Astrocyte (in vitro differentiated cells and primary cell): Measurements from ENCODE around the gene TMEM236. TPM values are rescaled to one million over a fixed set of nuclear protein-coding genes. Genes with fewer than 3 reads are reported as not detected.

Source experiments
- DNase-seq: peaks from one replicate; pipeline ENCODE4 v3.0.0-alpha.2; 2010; ENCODE audit warnings: low read depth
- FAIRE-seq: peaks from 2 replicates; lab custom pipeline; 2011; peaks lifted over from hg19 to GRCh38; lab: Jason Lieb, UNC
- H2AFZ ChIP-seq: 2 replicates; pipeline ENCODE4 v1.6.0; 2012; ENCODE audit warnings: low read depth, low read length, inconsistent platforms
- H3K27ac ChIP-seq: 2 replicates; pipeline ENCODE4 v1.5.1; 2011; ENCODE audit warnings: low read depth, low read length, inconsistent platforms
- H3K27me3 ChIP-seq: 2 replicates; pipeline ENCODE4 v1.6.0; 2011; ENCODE audit warnings: low read length, inconsistent platforms; ENCODE audit not compliant: insufficient read depth
- H3K36me3 ChIP-seq: 2 replicates; pipeline ENCODE4 v1.5.1; 2011; ENCODE audit warnings: low read length, inconsistent platforms; ENCODE audit not compliant: insufficient read depth
- H3K4me1 ChIP-seq: 2 replicates; pipeline ENCODE4 v1.5.1; 2011; ENCODE audit warnings: low read length, inconsistent platforms; ENCODE audit not compliant: insufficient read depth
- H3K4me2 ChIP-seq: 2 replicates; pipeline ENCODE4 v1.6.0; 2012; ENCODE audit warnings: low read length, inconsistent platforms
- H3K4me3 ChIP-seq: 2 replicates; pipeline ENCODE4 v1.5.1; 2011; ENCODE audit warnings: low read depth, mild to moderate bottlenecking, low read length, inconsistent platforms; ENCODE audit not compliant: insufficient read depth
- H3K79me2 ChIP-seq: 2 replicates; pipeline ENCODE4 v1.6.0; 2012; ENCODE audit warnings: mild to moderate bottlenecking, low read length, inconsistent platforms; ENCODE audit not compliant: insufficient read depth
- H3K9ac ChIP-seq: 2 replicates; pipeline ENCODE4 v1.6.0; 2012; ENCODE audit warnings: mild to moderate bottlenecking, low read length, inconsistent platforms
- H3K9me3 ChIP-seq: 2 replicates; pipeline ENCODE4 v1.5.1; 2012; ENCODE audit warnings: low read depth, mild to moderate bottlenecking, low read length, inconsistent platforms; ENCODE audit not compliant: insufficient read depth
- H4K20me1 ChIP-seq: 2 replicates; pipeline ENCODE4 v1.6.0; 2012; ENCODE audit warnings: low read length, inconsistent platforms; ENCODE audit not compliant: insufficient read depth
- H3K27ac Mint-ChIP-seq: one replicate; pipeline ENCODE4 v1.8.0; 2021; ENCODE audit warnings: mild to moderate bottlenecking, mixed read lengths; ENCODE audit not compliant: unreplicated experiment
- H3K27me3 Mint-ChIP-seq: one replicate; pipeline ENCODE4 v1.8.0; 2021; ENCODE audit warnings: low read depth, mixed read lengths; ENCODE audit not compliant: unreplicated experiment
- H3K36me3 Mint-ChIP-seq: one replicate; pipeline ENCODE4 v1.8.0; 2021; ENCODE audit warnings: low read depth, mixed read lengths; ENCODE audit not compliant: unreplicated experiment
- H3K4me1 Mint-ChIP-seq: one replicate; pipeline ENCODE4 v1.8.0; 2021; ENCODE audit warnings: low read depth, mixed read lengths; ENCODE audit not compliant: unreplicated experiment
- H3K4me3 Mint-ChIP-seq: one replicate; pipeline ENCODE4 v1.8.0; 2021; ENCODE audit warnings: mild to moderate bottlenecking, moderate library complexity, mixed read lengths; ENCODE audit not compliant: unreplicated experiment
- H3K9me3 Mint-ChIP-seq: one replicate; pipeline ENCODE4 v1.8.0; 2021; ENCODE audit warnings: mild to moderate bottlenecking, mixed read lengths; ENCODE audit not compliant: unreplicated experiment
- EZH2 ChIP-seq: IDR thresholded peaks from 2 replicates; pipeline ENCODE4 v1.6.1; 2012; ENCODE audit warnings: mild to moderate bottlenecking, low read length, inconsistent platforms; ENCODE audit not compliant: insufficient read depth
- total RNA-seq: library from RNA; stranded (reverse); gene quantifications from 2 replicates; pipeline ENCODE4 v1.2.1, GENCODE V29; 2021
- TF ChIP-seq, protein P1 (sequence below): IDR thresholded peaks from 2 replicates; pipeline ENCODE4 v1.5.1; 2011; ENCODE audit warnings: low read depth, mild to moderate bottlenecking, inconsistent platforms, low read length, moderate library complexity; ENCODE audit not compliant: insufficient read depth

TMEM236 gene
- total RNA-seq, 1 donor from 2014 or later: 0.43 TPM

- Histone ChIP-seq H3K9ac (no peak overlapping the region), H3K36me3 (no peaks in the 10 kb centered on the region), H3K4me1 (no peaks in the 10 kb centered on the region), H3K27me3 (no peaks in the 10 kb centered on the region), H3K9me3 (no peaks in the 10 kb centered on the region), H3K4me3 (no peak overlapping the region), H4K20me1 (no peaks in the 10 kb centered on the region), H3K4me2 (no peak overlapping the region), H3K27ac (no peak overlapping the region), H2AFZ (no peak overlapping the region), H3K79me2 (no peaks in the 10 kb centered on the region)
- DNase-seq (no peak), FAIRE-seq (no peak)
- Mint-ChIP-seq H3K27ac (no peak overlapping the region), H3K4me1 (no peaks in the 10 kb centered on the region), H3K9me3 (no peaks in the 10 kb centered on the region), H3K27me3 (no peaks in the 10 kb centered on the region), H3K36me3 (peaks cover 3% of the 10 kb centered on the region), H3K4me3 (no peak overlapping the region)
- TF ChIP-seq, protein P1, sequence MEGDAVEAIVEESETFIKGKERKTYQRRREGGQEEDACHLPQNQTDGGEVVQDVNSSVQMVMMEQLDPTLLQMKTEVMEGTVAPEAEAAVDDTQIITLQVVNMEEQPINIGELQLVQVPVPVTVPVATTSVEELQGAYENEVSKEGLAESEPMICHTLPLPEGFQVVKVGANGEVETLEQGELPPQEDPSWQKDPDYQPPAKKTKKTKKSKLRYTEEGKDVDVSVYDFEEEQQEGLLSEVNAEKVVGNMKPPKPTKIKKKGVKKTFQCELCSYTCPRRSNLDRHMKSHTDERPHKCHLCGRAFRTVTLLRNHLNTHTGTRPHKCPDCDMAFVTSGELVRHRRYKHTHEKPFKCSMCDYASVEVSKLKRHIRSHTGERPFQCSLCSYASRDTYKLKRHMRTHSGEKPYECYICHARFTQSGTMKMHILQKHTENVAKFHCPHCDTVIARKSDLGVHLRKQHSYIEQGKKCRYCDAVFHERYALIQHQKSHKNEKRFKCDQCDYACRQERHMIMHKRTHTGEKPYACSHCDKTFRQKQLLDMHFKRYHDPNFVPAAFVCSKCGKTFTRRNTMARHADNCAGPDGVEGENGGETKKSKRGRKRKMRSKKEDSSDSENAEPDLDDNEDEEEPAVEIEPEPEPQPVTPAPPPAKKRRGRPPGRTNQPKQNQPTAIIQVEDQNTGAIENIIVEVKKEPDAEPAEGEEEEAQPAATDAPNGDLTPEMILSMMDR: no peak
- no peak for TF ChIP-seq EZH2
These were observed 20.5 kb upstream of the TMEM236 start for GRCh38 chr10:17731331-17732020.

DNA sequence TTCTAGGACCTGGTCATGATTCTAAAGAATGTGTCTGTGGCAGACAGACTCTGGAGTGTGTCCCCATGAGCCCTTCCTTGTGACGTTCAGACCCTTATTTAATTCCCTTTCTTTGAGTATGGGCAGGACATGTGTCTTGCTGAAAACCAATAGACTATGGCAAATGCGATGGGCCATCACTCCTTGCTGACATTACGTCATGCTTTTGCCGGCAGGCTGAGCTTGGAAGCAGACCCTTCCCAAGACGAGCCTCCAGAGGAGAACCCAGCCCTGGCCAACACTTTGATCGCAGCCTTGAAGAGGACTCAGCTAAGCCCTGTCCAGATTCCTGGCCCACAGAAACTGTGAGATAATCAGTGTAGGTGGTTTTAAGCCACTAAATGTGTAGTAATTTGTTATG lies 18.4 kb upstream of the TMEM236 start:
- Mint-ChIP-seq H3K36me3 (peaks cover 3% of the 10 kb centered on the region), H3K27me3 (no peaks in the 10 kb centered on the region), H3K4me3 (no peak overlapping the region), H3K9me3 (no peaks in the 10 kb centered on the region), H3K27ac (peak overlapping the region; percentile 31), H3K4me1 (no peaks in the 10 kb centered on the region)
- Histone ChIP-seq H2AFZ (no peak overlapping the region), H3K4me3 (no peak overlapping the region), H3K9me3 (no peaks in the 10 kb centered on the region), H3K27ac (no peak overlapping the region), H3K4me1 (no peaks in the 10 kb centered on the region), H4K20me1 (no peaks in the 10 kb centered on the region), H3K27me3 (no peaks in the 10 kb centered on the region), H3K9ac (no peak overlapping the region), H3K36me3 (no peaks in the 10 kb centered on the region), H3K79me2 (no peaks in the 10 kb centered on the region), H3K4me2 (no peak overlapping the region)
- FAIRE-seq (no peak), DNase-seq (no peak)
- TF ChIP-seq EZH2: no peak
- TF ChIP-seq, protein P1: no peak

- Histone ChIP-seq H2AFZ (no peak overlapping the region), H3K4me1 (no peaks in the 10 kb centered on the region), H3K27me3 (no peaks in the 10 kb centered on the region), H3K4me2 (no peak overlapping the region), H3K9me3 (no peaks in the 10 kb centered on the region), H3K36me3 (no peaks in the 10 kb centered on the region), H3K27ac (no peak overlapping the region), H3K4me3 (no peak overlapping the region), H3K79me2 (no peaks in the 10 kb centered on the region), H3K9ac (no peak overlapping the region), H4K20me1 (no peaks in the 10 kb centered on the region)
- TF ChIP-seq EZH2: no peak
- FAIRE-seq (no peak), DNase-seq (no peak)
- Mint-ChIP-seq H3K4me3 (no peak overlapping the region), H3K27ac (no peak overlapping the region), H3K9me3 (no peaks in the 10 kb centered on the region), H3K4me1 (no peaks in the 10 kb centered on the region), H3K27me3 (no peaks in the 10 kb centered on the region), H3K36me3 (peaks cover 3% of the 10 kb centered on the region)
These were observed 17.4 kb upstream of the TMEM236 start for GRCh38 chr10:17734432-17735080.
